HG02852 (cell line): Measurements from ENCODE around the gene APMAP.
"Not testable (repeated sequence)": the region's sequence is repeated elsewhere in the genome, so short reads cannot be mapped to it uniquely, and the experiment has no call there.

Experiments
- ATAC-seq: cut with Tn5 transposase; IDR thresholded peaks from one replicate; pipeline ENCODE4 v1.9.1; 2021; ENCODE audit warnings: mild to moderate bottlenecking, moderate library complexity; ENCODE audit not compliant: unreplicated experiment

APMAP gene

GRCh38 chr20:25008388-25009217 lies 16.1 kb upstream of the APMAP start:
- no peak for ATAC-seq

- no peak for ATAC-seq
These were observed 15.1 kb upstream of the APMAP start for GRCh38 chr20:25007491-25008305.

- no peak for ATAC-seq
These were observed 14.0 kb upstream of the APMAP start for GRCh38 chr20:25006431-25007167.

- ATAC-seq, result no peak
These were observed 13.1 kb upstream of the APMAP start for GRCh38 chr20:25005661-25006060.

GRCh38 chr20:25005220-25005619 lies 12.7 kb upstream of the APMAP start:
- no peak for ATAC-seq

GRCh38 chr20:25003002-25003401 lies 10.5 kb upstream of the APMAP start:
- ATAC-seq, result no peak

- not testable (repeated sequence) for ATAC-seq
These were observed 8.8 kb upstream of the APMAP start for GRCh38 chr20:25001323-25001722.

GRCh38 chr20:25000268-25000801 lies 7.8 kb upstream of the APMAP start:
- no peak for ATAC-seq

GRCh38 chr20:24999568-24999967 lies 7.0 kb upstream of the APMAP start:
- no peak for ATAC-seq

GRCh38 chr20:24998631-24999445 lies 6.3 kb upstream of the APMAP start:
- ATAC-seq, result no peak

GRCh38 chr20:24998121-24998520 lies 5.6 kb upstream of the APMAP start:
- no peak for ATAC-seq

- no peak for ATAC-seq
These were observed 4.2 kb upstream of the APMAP start for GRCh38 chr20:24996449-24997377.

GRCh38 chr20:24995741-24996448 lies 3.3 kb upstream of the APMAP start:
- ATAC-seq, result no peak

- ATAC-seq, result peak; percentile 24
These were observed 2.2 kb upstream of the APMAP start for GRCh38 chr20:24994470-24995368.

GRCh38 chr20:24994186-24994465 lies 1.6 kb upstream of the APMAP start:
- no peak for ATAC-seq

- no peak for ATAC-seq
These were observed 1.0 kb upstream of the APMAP start for GRCh38 chr20:24993337-24994185.
